Gastroesophageal sphincter (tissue), 4 donors: ENCODE results near the gene CHP2. TPM values are rescaled to one million over a fixed set of nuclear protein-coding genes. Genes with fewer than 3 reads are reported as not detected.

Experiments
- ATAC-seq: fragments of 150-250 bp; one replicate; pipeline ENCODE4 v1.9.1; 2016; ENCODE audit warnings: mild to moderate bottlenecking, moderate library complexity
- H3K27ac ChIP-seq, 4 donors: fragments of 200-600 bp; sonication (generic) in 3 of 4; 1 replicate in 3 of 4; 2 replicates in 1 of 4; pipeline ENCODE4 v1.5.1; 2016 to 2019
- H3K27me3 ChIP-seq: fragments of 200-600 bp; sonication (generic); one replicate; pipeline ENCODE4 v1.5.1; 2019
- H3K36me3 ChIP-seq, 2 donors: fragments of 200-600 bp; sonication (generic); one replicate each; pipeline ENCODE4 v1.5.1; 2019; ENCODE audit warnings: control low read depth in 1 of 2
- H3K4me1 ChIP-seq, 3 donors: fragments of 200-600 bp; sonication (generic); 1 replicate in 2 of 3; 2 replicates in 1 of 3; pipeline ENCODE4 v1.5.1; 2016 to 2019; ENCODE audit warnings: control low read depth in 2 of 3
- H3K4me3 ChIP-seq, 2 donors: fragments of 200-600 bp; sonication (generic); one replicate each; pipeline ENCODE4 v1.5.1; 2019; ENCODE audit warnings: mild to moderate bottlenecking in 1 of 2, moderate library complexity in 1 of 2
- H3K9me3 ChIP-seq, 3 donors: fragments of 200-600 bp; sonication (generic); one replicate each; pipeline ENCODE4 v1.5.1; 2017 to 2019; ENCODE audit warnings: control low read depth in 2 of 3
- CTCF ChIP-seq, 4 experiments: fragments of 200-600 bp in 2 of 4; fragments of 450-650 bp in 2 of 4; sonication (generic) in 1 of 4; IDR thresholded peaks; one replicate each; pipeline ENCODE4 v1.5.1; 2017 to 2019; ENCODE audit warnings: antibody characterized with exemption in 4 of 4, mild to moderate bottlenecking in 2 of 4, moderate library complexity in 2 of 4
- EP300 ChIP-seq: sonication (generic); formaldehyde crosslinking; IDR thresholded peaks from one replicate; pipeline ENCODE4 v1.6.1; 2017; ENCODE audit warnings: antibody characterized with exemption, mild to moderate bottlenecking
- POLR2A ChIP-seq, 2 donors: fragments of 450-650 bp; IDR thresholded peaks; one replicate each; pipeline ENCODE4 v1.6.1; 2017; ENCODE audit warnings: antibody characterized with exemption in 2 of 2, mild to moderate bottlenecking in 2 of 2, moderate library complexity in 1 of 2
- POLR2AphosphoS5 ChIP-seq: sonication (generic); formaldehyde crosslinking; IDR thresholded peaks from one replicate; pipeline ENCODE4 v1.6.1; 2017; ENCODE audit warnings: antibody characterized with exemption
- WGBS, 2 donors: methylation state at CpG; one replicate each; pipeline ENCODE4 v1.1.5; 2018; ENCODE audit warnings: low coverage in 1 of 2; 5-methylcytosine and 5-hydroxymethylcytosine counted together
- total RNA-seq, 4 donors: library from RNA; depleted of rRNA; stranded (reverse); fragments of >200 nt; gene quantifications; one replicate each; pipeline ENCODE4 v1.1.0, GENCODE V29; 2016

CHP2 gene
- total RNA-seq, 4 donors from 2014 or later, result not detected

DNA sequence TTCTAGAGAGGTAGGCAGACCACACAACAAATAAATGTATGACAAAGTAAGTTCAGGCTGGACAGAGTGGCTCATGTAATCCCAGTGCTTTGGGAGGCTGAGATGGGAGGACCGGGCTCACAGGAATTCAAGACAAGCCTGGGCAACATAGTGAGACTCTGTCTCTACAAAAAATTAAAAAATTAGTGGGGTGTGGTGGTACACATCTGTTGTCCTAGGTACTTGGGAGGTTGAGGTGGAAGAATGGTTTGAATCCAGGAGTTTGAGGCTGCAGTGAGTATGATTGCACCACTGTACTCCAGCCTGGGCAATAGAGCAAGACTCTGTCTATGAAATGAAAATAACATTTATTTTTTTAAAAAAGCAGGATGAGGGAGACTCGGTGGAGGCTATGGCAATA lies 18.5 kb downstream of the CHP2 start:
- no peak overlapping the region for H3K4me3 ChIP-seq
- TF ChIP-seq POLR2A (IDR thresholded peaks at IDR 0.05) (no peak), POLR2AphosphoS5 (no peak), EP300 (no peak)
- no peaks in the 10 kb centered on the region for H3K4me1 ChIP-seq
- WGBS, 2 donors, result 58 to 70% methylated on average over 2 of the region's 2 CpGs
- no peaks in the 10 kb centered on the region for H3K36me3 ChIP-seq
- H3K27ac ChIP-seq, result no peak overlapping the region
- H3K27me3 ChIP-seq, result no peaks in the 10 kb centered on the region
- no peak for ATAC-seq
- H3K9me3 ChIP-seq, result no peaks in the 10 kb centered on the region

GRCh38 chr16:23781176-23781575 lies 26.4 kb downstream of the CHP2 start:
- TF ChIP-seq CTCF (IDR thresholded peaks at IDR 0.05) (no peak), EP300 (no peak), POLR2AphosphoS5 (no peak), POLR2A (IDR thresholded peaks at IDR 0.05) (no peak)
- H3K4me3 ChIP-seq, result no peak overlapping the region
- H3K27me3 ChIP-seq, result peaks cover 30% of the 10 kb centered on the region
- ATAC-seq, result no peak
- H3K36me3 ChIP-seq, result no peaks in the 10 kb centered on the region
- peaks cover 0 to 8% (median 0%) of the 10 kb centered on the region in 3 donors for H3K4me1 ChIP-seq
- 60 to 85% methylated on average over 1 of the region's 1 CpG for WGBS, 2 donors
- H3K9me3 ChIP-seq, result peaks cover 0 to 4% (median 0%) of the 10 kb centered on the region in 3 donors
- H3K27ac ChIP-seq, result no peak overlapping the region

DNA sequence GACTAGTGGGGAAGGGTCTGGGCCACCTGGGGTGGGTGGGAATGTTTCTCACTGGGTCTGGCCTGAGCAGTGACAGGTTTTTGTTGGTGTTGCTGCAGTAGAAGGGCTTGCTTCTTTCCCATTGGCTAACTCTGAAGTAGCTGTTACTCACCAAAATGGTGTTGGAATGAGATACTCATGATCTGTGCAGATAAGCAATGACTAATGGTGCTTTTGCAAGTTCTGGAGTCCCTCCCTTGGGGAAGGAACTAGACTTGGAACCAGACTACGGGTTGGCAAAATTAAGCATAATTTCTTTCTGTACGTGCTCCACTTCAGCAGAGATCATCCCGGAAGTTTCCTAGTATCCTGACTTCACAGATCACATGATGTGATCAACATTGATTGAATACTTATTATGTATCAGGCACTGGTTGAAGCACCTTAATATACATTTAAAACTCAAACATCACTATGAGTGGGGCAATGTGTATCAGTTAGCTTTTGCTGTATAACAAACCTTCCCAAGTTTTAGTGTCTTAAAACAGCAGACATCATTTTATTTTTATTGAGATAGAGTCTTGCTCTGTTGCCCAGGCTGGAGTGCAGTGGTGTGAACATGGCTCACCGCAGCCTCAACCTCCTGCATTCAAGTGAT lies 30.1 kb downstream of the CHP2 start:
- WGBS, 2 donors, result 61 to 77% methylated on average over 3 to 4 of the region's 4 CpGs
- TF ChIP-seq EP300 (no peak), POLR2AphosphoS5 (no peak), POLR2A (IDR thresholded peaks at IDR 0.05) (no peak), CTCF (IDR thresholded peaks at IDR 0.05) (no peak)
- H3K4me1 ChIP-seq, result peaks cover 0 to 8% (median 0%) of the 10 kb centered on the region in 3 donors
- H3K4me3 ChIP-seq, result no peak overlapping the region
- H3K27me3 ChIP-seq, result peaks cover 30% of the 10 kb centered on the region
- no peak overlapping the region for H3K27ac ChIP-seq
- peaks cover 0 to 4% (median 0%) of the 10 kb centered on the region in 3 donors for H3K9me3 ChIP-seq
- no peak for ATAC-seq
- H3K36me3 ChIP-seq, result no peaks in the 10 kb centered on the region

DNA sequence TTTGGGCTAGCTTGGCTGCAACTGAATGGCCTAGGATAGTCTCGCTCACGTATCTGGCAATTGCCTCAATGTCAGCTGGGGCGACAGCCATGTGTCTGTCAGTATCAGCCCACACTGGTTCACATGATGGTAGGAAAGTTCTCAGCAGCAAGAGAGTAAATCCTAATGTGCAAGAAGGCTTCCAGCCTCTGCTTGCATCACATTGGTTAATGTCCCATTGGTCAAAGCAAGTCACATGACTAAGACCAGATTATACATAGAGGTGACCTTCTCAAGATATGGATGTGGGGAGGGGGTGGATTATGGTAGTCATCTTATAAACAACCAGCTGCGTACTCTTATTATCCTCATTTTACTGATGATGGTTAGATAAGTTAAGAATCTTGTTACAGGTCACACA lies 31.0 kb downstream of the CHP2 start:
- TF ChIP-seq EP300 (no peak), POLR2A (IDR thresholded peaks at IDR 0.05) (no peak), POLR2AphosphoS5 (no peak), CTCF (IDR thresholded peaks at IDR 0.05) (no peak)
- Histone ChIP-seq H3K27ac (no peak overlapping the region), H3K27me3 (peaks cover 34% of the 10 kb centered on the region), H3K9me3 (peaks cover 0 to 4% (median 0%) of the 10 kb centered on the region in 3 donors), H3K4me3 (no peak overlapping the region), H3K4me1 (peaks cover 0 to under 1% (median 0%) of the 10 kb centered on the region in 3 donors), H3K36me3 (no peaks in the 10 kb centered on the region)
- 50 to 85% methylated on average over 1 to 4 of the region's 4 CpGs for WGBS, 2 donors
- no peak for ATAC-seq

GRCh38 chr16:23786964-23787561 lies 32.2 kb downstream of the CHP2 start:
- Histone ChIP-seq H3K36me3 (no peaks in the 10 kb centered on the region), H3K27ac (no peak overlapping the region), H3K4me1 (no peaks in the 10 kb centered on the region), H3K4me3 (no peak overlapping the region), H3K9me3 (peaks cover 0 to 4% (median 0%) of the 10 kb centered on the region in 3 donors), H3K27me3 (peaks cover 28% of the 10 kb centered on the region)
- no peak for ATAC-seq
- WGBS, 2 donors, result 21 to 28% methylated on average over 6 of the region's 6 CpGs
- TF ChIP-seq CTCF (IDR thresholded peaks at IDR 0.05) (no peak), POLR2AphosphoS5 (no peak), EP300 (no peak), POLR2A (IDR thresholded peaks at IDR 0.05) (no peak)
